HG03439 (cell line): Measurements from ENCODE around the gene VAV1.

Experiments
- ATAC-seq: cut with Tn5 transposase; IDR thresholded peaks from one replicate; pipeline ENCODE4 v1.9.1; 2021; ENCODE audit warnings: mild to moderate bottlenecking, moderate library complexity; ENCODE audit not compliant: unreplicated experiment

VAV1 gene

GRCh38 chr19:6886277-6886897 is 113.9 kb downstream of the VAV1 start:
- ATAC-seq, result no peak

GRCh38 chr19:6887316-6887715 is 114.8 kb downstream of the VAV1 start, which contains the start of gene ADGRE1:
Gene ADGRE1, plus strand, starts transcription at chr19:6887579. Its CDS starts 30 bp downstream, at chr19:6887609.
- no peak for ATAC-seq

GRCh38 chr19:6888967-6889366 is 116.5 kb downstream of the VAV1 start:
- ATAC-seq, result no peak

- no peak for ATAC-seq
Measured at GRCh38 chr19:6890401-6890913, 117.9 kb downstream of the VAV1 start.

- no peak for ATAC-seq
Measured at GRCh38 chr19:6890938-6891337, 118.4 kb downstream of the VAV1 start.

GRCh38 chr19:6891761-6892385 is 119.4 kb downstream of the VAV1 start:
- ATAC-seq, result no peak

- no peak for ATAC-seq
Measured at GRCh38 chr19:6894313-6894712, 121.8 kb downstream of the VAV1 start.

GRCh38 chr19:6903446-6903845 is 130.9 kb downstream of the VAV1 start:
- ATAC-seq, result no peak

- ATAC-seq, result no peak
Measured at GRCh38 chr19:6906559-6907060, 134.1 kb downstream of the VAV1 start.
